ENCODE results near the gene WNT3A. TPM values are rescaled to one million over a fixed set of nuclear protein-coding genes. Genes with fewer than 3 reads are reported as not detected.
A peak's percentile ranks its signal among the peaks of the same experiment; 100 is the strongest.

WNT3A gene
- total and polyA plus RNA-seq, 9 of the 15 experiments (the other 6 are each of a cell fraction or from before 2014, with no cell fraction given): not detected

GRCh38 chr1:228082214-228082917, 75.6 kb downstream of the WNT3A start, which contains the start of gene ARF1 (continued):
- TF ChIP-seq, protein P1, sequence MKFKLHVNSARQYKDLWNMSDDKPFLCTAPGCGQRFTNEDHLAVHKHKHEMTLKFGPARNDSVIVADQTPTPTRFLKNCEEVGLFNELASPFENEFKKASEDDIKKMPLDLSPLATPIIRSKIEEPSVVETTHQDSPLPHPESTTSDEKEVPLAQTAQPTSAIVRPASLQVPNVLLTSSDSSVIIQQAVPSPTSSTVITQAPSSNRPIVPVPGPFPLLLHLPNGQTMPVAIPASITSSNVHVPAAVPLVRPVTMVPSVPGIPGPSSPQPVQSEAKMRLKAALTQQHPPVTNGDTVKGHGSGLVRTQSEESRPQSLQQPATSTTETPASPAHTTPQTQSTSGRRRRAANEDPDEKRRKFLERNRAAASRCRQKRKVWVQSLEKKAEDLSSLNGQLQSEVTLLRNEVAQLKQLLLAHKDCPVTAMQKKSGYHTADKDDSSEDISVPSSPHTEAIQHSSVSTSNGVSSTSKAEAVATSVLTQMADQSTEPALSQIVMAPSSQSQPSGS (CRISPR knock-in tag; IDR thresholded peaks at IDR 0.05): 0 out of 2 replicates have a peak, but pooled peaks have one; percentile 64
- no peak; the same call in 1 of the 2 replicates for TF ChIP-seq MTA3 (IDR thresholded peaks at IDR 0.05; ENCODE audit: borderline replicate concordance)
- TF ChIP-seq ZNF253 (CRISPR knock-in tag; conservative IDR thresholded peaks at IDR 0.05): no peak
- 0 out of 2 replicates have a peak, but pooled peaks have one; percentile 37 for TF ChIP-seq ZNF133 (CRISPR knock-in tag; IDR thresholded peaks at IDR 0.05)
- no peak; the same call in 1 of the 2 replicates for TF ChIP-seq ZNF239 (CRISPR knock-in tag; IDR thresholded peaks at IDR 0.05)
- peak; percentile 42 for TF ChIP-seq NEUROD1 (IDR thresholded peaks at IDR 0.05; ENCODE audit: borderline replicate concordance, low read depth, low read length, partially characterized antibody)
- no peak; the same call in 1 of the 2 replicates for TF ChIP-seq ZNF224 (CRISPR knock-in tag; IDR thresholded peaks at IDR 0.05)
- TF ChIP-seq COPS2 (conservative IDR thresholded peaks at IDR 0.05): no peak
- TF ChIP-seq HDAC6 (IDR thresholded peaks at IDR 0.05; ENCODE audit: low read depth, low read length): no peak
- TF ChIP-seq ELF1 (tag; IDR thresholded peaks at IDR 0.05): peak; percentile 50; the same call in 1 of the 2 replicates
- TF ChIP-seq RCOR1 (IDR thresholded peaks at IDR 0.05; ENCODE audit: borderline replicate concordance in 1 of 2, low read depth in 2 of 2, low read length in 2 of 2): peak; percentile 39 to 49; a peak in 2 of 4 replicates
- peak; percentile 30 for TF ChIP-seq SETDB1 (IDR thresholded peaks at IDR 0.05; ENCODE audit: low read length)
- no peak for TF ChIP-seq ZNF445 (CRISPR knock-in tag; IDR thresholded peaks at IDR 0.05; ENCODE audit: low read depth)
- TF ChIP-seq FOSL1 (tag; conservative IDR thresholded peaks at IDR 0.05): peak; percentile 73
- TF ChIP-seq HDAC3 (IDR thresholded peaks at IDR 0.05; ENCODE audit: borderline replicate concordance, partially characterized antibody): no peak
- TF ChIP-seq CBX3 (IDR thresholded peaks at IDR 0.05; ENCODE audit: borderline replicate concordance in 1 of 2, low read length in 2 of 2): peak in 1 of 2 experiments; percentile 73; a peak in 1 of 3 replicates
- TF ChIP-seq RBM25 (IDR thresholded peaks at IDR 0.05; ENCODE audit: low read depth, low read length, severe bottlenecking): peak; percentile 96
- no peak for TF ChIP-seq SNAPC5 (CRISPR knock-in tag; IDR thresholded peaks at IDR 0.05)
- TF ChIP-seq, protein P2, sequence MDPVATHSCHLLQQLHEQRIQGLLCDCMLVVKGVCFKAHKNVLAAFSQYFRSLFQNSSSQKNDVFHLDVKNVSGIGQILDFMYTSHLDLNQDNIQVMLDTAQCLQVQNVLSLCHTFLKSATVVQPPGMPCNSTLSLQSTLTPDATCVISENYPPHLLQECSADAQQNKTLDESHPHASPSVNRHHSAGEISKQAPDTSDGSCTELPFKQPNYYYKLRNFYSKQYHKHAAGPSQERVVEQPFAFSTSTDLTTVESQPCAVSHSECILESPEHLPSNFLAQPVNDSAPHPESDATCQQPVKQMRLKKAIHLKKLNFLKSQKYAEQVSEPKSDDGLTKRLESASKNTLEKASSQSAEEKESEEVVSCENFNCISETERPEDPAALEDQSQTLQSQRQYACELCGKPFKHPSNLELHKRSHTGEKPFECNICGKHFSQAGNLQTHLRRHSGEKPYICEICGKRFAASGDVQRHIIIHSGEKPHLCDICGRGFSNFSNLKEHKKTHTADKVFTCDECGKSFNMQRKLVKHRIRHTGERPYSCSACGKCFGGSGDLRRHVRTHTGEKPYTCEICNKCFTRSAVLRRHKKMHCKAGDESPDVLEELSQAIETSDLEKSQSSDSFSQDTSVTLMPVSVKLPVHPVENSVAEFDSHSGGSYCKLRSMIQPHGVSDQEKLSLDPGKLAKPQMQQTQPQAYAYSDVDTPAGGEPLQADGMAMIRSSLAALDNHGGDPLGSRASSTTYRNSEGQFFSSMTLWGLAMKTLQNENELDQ (CRISPR knock-in tag; IDR thresholded peaks at IDR 0.05; ENCODE audit: borderline replicate concordance): no peak
- peak; percentile 70 for TF ChIP-seq RB1 (IDR thresholded peaks at IDR 0.05; ENCODE audit: low read depth)
- no peak for TF ChIP-seq BRD9 (IDR thresholded peaks at IDR 0.05; ENCODE audit: low read depth, partially characterized antibody)
- no peak for TF ChIP-seq ZNF780A (CRISPR knock-in tag; IDR thresholded peaks at IDR 0.05)
- TF ChIP-seq TCFL5 (CRISPR knock-in tag; conservative IDR thresholded peaks at IDR 0.05): 0 out of 2 replicates have a peak, but pooled peaks have one; percentile 36
